Measurements from ENCODE around the gene GHDC.
"Not testable (repeated sequence)": the region's sequence is repeated elsewhere in the genome, so short reads cannot be mapped to it uniquely, and the experiment has no call there.

GHDC gene

DNA sequence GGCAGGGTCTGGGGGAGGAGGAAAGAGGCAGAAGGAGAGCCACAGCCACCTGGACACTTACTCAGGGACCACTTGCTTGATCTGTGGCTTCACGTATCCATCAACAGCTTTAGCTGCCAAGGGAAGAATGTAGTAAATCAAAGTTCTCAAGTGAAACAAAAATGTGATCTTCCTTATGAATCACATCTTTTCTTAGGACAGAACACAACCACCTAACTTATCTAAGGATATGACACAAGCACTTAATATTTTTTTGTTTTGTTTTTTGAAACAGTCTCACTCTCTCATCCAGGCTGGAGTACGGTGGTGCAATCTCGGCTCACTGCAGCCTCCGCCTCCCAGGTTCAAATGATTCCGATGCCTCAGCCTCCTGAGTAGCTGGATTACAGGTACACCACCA is 8.4 kb upstream of the GHDC start:
- DNase-seq (ENCODE audit: low read depth in 2 of 2), result no peak

GRCh38 chr17:42202159-42202558 is 7.9 kb upstream of the GHDC start:
- DNase-seq (ENCODE audit: low read depth in 2 of 2), result no peak

DNA sequence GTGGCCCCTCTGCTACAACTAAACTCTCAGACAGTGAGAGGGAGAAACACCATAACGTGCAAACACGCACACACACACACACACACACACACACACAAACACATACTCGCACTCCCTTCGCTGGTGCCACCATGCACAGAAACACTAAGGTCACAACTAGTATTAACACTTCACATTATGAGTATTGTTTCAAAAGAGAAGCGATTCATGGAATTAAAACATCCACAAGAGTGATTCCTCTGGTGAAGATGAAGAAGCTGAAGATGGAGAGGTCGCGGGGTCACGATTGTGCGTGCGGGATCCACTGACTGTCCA is 7.1 kb upstream of the GHDC start:
- no peak for DNase-seq (ENCODE audit: low read depth in 2 of 2)

- DNase-seq (ENCODE audit: low read depth in 2 of 2), result no peak
Measured at GRCh38 chr17:42200706-42201457, 6.6 kb upstream of the GHDC start.

- DNase-seq (ENCODE audit: low read depth in 2 of 2), result no peak
Measured at GRCh38 chr17:42199416-42200011, 5.2 kb upstream of the GHDC start.

GRCh38 chr17:42198897-42199296 is 4.6 kb upstream of the GHDC start:
- no peak for DNase-seq (ENCODE audit: low read depth in 2 of 2)

DNA sequence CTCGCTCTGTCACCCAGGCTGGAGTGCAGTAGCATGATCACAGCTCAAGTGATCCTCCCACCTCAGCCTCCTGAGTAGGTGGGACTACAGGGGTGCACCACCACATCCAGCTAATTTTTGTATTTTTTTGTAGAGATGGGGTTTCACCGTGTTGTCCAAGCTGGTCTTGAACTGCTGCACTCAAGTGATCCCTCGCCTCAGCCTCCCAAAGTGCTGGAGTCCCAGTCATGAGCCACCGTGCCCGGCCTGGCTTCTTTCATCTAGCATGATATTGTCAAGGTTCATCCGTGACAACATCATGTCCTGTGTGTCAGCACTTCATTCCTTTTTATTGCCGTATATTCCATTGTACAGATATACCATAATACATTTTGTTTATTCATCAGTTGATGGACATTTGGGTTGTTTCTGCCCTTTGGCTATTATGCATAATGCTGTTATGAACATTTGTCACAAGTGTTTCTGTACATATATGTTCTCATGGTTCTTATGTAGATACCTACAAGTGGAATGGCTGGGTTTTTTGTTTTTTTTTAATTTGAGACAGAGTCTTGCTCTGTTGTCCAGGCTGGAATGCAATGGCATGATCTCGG is 3.4 kb upstream of the GHDC start:
- no peak for DNase-seq (ENCODE audit: low read depth in 2 of 2)

DNA sequence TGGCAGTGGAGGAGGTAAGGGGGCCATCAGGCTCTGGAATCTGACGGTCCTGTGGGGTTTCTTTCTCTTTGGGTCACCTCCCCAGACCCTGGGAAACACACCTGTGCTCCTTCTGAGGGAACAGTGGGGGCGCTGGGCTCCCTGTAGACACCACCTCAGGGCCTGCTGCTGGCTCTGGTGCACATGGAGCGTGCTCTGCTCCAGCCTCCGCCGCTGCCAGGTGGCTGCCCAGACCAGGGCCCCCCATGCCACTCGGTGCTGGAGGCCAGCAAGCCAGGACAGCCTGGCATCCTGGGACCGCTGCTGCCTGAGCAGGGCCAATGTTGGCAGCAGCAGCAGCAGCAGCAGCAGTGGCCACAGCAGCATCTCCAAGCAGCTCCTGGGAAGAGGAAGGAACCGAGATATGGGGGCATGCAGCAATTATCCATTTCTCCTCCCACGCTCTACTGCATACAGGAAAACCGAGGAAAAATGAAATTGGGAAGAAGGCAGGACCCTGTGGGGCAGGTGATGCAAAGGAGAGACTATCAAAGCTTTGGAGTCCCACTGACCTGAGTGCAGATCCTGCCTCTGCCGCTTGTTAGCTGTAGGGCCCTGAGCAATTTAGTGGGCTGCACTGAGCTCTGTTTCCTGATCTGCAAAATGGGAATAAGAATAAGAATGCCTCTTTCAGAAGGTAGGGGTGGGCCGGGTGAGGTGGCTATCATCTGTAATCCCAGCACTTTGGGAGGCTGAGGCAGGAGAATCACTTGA is 902 bp downstream of the GHDC start:
- no peak for DNase-seq (ENCODE audit: low read depth in 2 of 2)

DNA sequence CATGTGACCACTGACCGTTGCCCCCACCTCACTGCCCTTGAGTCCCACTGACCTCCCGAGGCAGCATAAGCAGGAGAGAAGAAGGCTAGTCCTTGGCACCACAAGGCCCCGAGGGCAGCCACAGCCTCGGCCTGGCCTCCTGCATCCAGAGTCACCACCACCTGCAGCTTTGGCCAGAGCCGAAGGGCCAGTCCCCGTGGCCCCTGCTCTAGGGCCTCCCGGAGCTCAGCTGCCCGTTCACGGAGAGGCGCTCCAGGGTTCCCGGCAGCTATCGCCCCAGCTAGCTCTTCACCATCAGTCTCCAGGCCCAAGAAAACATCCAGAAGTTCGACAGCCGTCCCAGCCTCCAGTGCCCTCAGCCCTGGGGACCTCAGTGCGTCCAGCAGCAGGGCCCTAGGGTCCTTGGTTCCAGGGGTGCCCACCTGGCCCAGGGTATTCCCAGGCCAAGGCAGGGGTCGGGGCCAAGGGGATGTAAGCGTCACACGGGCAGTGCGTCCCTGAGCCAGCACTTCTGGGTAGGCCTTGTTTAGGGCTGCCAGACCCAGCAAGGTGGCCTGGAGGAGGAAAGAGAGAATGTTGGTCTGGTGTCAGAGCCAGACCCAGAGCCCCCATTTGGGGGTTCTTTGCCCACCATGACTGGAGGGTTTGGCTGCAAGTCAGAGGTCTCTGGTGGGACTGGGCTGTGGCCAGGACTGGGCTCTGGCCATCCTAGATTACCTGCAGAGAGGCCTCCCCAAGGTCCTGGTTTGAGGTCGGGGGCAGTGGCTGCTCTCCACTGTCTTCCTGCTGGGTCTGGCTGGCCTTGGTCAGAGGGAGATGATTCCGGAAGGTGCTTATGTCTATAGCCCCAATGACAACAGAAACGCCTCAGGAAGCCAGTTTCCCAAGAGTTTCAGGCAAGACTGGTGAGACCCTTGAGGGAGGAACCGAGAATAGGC is 1.8 kb downstream of the GHDC start:
- DNase-seq (ENCODE audit: low read depth in 2 of 2), result no peak

DNA sequence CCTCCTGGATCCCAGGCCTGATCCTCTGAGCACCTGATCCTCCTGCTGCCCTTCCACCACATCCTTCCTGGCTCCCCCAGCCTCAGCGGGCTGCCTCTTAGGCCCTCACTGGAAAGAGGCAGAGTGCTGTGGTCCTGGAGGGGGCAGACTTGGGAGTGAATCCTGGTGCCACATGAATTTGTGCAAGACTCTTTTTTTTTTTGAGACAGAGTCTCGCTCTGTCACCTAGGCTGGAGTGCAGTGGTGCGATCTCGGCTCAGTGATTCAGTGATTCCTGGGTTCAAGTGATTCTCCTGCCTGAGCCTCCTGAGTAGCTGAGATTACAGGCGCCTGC is 3.1 kb downstream of the GHDC start:
- DNase-seq (ENCODE audit: low read depth in 2 of 2), result no peak

DNA sequence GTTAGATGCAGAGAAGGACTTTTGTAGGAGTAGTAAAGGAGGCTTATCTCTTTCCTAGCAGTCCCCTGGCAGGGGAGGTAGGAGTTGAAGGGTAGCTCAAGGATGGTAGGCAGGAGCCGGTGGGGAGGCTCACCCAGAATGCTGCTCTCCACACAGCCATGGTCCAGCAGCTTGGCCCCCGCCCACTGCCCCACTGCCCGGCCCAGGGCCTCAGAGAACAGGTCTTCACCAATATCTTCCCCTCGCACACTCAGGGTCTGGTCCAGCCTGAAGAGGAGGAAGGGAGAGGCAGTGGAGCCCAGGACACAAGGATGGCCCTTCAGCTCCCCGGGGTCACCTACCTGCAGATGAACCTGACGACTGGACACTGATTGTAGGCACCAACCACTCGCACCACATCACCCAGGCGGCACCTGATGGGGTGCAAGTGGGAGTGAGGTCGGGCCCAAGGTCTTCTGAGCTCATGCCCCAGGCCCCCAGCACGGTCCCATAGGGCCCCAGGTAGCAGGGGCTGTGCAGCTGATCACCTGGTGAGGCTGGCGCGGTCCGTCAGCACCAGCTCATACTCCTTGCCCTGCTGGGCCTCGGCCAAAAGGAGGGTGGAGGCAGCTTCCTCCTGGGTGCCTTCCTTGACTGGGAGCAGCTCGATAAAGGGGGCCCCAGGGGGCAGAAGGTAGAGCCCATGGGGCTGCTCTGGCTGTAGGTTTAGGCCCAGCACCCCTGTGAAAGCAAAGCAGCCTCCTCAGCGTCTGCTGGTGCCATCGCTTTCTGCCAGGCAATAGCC is 3.6 kb downstream of the GHDC start:
- no peak for DNase-seq (ENCODE audit: low read depth in 2 of 2)

- DNase-seq (ENCODE audit: low read depth in 2 of 2), result no peak
Measured at GRCh38 chr17:42189651-42189965, 4.7 kb downstream of the GHDC start.

DNA sequence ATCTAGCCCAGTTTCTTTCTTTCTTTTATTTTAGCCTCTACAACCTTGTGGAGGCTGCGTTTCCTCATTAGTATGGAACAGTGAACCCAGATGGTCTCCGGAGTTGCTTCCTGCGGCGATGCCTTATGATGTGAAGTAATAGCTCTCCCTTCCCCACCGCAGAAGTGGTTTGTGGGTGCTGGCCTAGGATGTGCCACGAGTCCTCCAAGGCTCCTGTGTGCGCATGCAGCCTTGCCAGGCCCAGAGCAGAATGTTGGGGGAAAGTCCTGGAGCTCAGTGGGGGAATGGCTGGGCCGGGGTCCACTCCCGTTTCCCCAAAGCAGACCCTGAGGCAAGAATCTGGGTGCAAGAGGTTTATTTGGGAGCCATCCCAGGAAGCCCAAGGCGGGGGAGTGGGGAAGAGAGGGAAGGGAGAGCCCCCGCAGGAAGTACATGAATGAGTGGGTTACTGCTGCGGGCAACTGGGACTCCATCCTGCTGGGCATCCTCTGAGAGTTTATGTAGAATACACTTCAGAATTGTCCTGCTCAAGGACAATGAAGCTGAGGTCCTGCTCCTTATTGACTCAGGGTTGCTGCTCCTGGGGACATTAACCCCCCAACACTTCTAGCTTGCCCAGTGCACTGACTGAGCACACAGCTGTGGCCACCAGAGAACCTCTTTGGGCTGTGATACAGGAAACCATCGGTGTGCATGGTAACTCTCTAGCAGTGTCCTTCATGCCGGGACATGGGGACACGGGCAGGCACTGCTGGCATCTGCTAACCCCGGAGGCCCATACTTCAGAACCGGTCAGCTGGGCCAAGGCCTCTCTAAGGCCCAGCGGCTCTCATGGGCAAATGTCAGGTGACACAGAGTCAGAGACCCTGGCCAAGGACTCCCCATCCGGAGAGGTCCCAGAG is 5.3 kb downstream of the GHDC start:
- no peak for DNase-seq (ENCODE audit: low read depth in 2 of 2)

GRCh38 chr17:42187833-42188232 is 6.5 kb downstream of the GHDC start:
- DNase-seq (ENCODE audit: low read depth in 2 of 2), result no peak

DNA sequence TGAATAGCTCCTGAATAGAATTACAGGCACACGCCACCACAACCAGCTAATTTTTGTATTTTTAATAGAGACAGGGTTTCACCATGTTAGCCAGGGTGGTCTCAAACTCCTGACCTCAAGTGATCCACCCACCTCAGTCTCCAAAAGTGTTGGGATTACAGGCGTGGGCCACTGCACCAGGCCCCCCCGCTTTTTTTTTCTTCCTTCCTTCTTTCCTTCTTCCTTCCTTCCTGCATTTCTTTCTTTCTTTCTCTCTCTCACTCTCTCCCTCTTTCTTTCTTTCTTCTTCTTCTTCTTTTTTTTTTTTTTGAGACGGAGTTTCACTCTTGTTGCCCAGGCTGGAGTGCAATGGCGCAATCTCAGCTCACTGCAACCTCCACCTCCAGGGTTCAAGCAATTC is 8.1 kb downstream of the GHDC start:
- not testable (repeated sequence) for DNase-seq (ENCODE audit: low read depth in 2 of 2)

DNA sequence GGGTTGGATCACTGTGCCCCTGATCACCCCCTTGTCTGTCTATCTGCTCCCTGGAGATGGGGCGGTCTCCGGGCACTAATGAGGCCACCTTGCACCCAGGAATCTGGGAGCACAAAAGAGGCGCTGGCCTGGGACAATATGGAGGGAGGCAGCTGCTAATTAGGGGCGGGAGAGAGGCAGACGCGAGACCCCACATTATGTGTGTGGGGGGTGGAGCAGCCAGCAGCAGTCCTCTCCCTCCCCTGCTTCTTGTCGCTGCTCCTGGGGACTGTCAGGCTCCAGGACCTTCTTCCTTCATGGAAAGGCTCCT is 8.7 kb downstream of the GHDC start:
- no peak for DNase-seq (ENCODE audit: low read depth in 2 of 2)

- no peak for DNase-seq (ENCODE audit: low read depth in 2 of 2)
Measured at GRCh38 chr17:42184713-42185620, 9.3 kb downstream of the GHDC start, which contains the start of gene HCRT. TSS of gene HCRT (minus strand) at chr17:42185452. CDS start at chr17:42185365, 87 bp downstream.

DNA sequence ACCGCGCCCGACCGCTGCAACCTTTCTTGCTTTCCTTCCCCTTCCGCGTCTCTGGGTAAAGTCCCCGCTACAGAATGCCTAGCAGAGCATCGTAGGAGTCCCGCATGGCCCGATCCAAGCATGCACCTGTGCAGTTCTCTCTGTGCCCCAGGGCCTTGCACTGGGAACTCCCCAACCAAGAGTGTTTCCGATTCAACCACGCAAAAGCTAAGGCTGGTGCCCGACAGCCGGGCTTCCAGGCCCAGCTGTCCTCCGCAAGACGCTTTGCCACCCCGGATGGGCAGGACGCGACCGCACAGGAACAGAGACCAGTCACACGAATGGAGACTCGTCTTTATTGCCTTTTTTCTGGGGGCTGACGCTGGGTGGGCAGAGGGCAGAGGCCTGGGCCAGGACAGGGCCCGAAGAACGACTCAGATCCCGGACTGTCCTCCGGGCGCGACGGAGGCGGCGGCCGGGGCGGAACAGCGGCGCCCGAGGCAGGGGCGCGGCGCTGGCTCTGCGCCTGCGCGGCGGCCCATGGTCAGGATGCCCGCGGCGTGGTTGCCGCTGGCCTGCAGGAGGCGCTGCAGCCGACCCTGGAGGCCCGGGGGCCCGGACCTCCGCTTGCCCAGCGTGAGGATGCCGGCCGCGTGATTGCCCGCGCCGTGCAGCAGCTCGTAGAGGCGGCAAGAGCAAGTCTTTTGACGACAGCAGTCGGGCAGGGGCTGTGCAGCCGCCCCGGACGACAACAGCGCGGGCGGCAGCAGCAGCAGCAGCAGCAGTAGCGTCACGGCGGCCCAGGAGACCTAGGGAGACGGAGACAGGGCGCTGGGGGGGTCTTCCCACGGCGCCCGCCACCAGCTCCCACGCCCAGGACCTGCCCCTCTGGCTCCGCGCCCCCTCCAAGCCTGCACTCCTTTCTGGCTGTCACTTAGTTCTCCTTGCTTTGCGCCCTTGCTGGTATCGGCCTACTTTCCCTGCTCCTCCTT is 10.3 kb downstream of the GHDC start:
- DNase-seq (ENCODE audit: low read depth in 2 of 2), result peak; percentile 72
